ENCODE measurements around the gene FNDC11. TPM values are rescaled to one million over a fixed set of nuclear protein-coding genes. Genes with fewer than 3 reads are reported as not detected.

The FNDC11 gene
- total and polyA plus RNA-seq, 10 donors, result 0.33 to 2.0 (median 1.00) TPM

DNA sequence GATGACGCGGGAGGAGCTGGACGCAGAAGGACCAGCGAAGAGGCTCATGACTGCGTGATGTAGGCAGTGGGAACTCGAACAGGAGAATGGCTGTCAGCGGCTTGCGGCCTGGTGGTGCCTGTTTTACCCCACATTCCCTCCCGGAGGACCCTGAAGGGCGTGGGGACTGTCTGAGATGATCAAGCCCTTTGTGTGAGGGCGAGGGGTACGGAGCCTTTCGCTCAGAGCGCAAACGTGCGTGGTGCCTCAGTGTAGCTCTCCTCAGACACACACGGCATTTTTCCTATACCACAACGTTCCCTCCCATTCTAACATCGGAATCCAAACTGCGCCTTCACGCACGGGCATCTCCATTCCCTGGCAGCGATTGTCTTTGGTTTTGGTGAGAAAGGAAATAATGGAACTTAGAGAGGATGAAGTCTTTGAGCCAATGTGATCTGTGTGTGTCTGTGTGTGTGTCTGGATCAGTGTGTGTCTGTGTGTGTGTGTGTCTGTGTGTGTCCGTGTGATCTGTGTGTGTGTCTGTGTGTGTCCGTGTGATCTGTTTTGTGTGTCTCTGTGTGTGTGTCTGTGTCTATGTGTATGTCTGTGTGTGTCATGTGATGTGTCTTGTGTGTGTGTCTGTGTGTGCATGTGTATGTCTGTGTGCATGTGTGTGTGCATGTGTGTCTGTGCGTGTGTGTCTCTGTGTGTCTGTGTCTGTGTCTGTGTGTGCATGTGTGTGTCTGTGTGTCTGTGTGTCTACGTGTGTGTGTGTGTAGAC is 22.1 kb upstream of the FNDC11 start:
- intact Hi-C loops (cut with DNase I; ENCODE audit: low total_unique reads), result loop anchor here (10.0 kb wide), 1 partner anchor 123 kb away; the partner anchor contains the start of genes RTEL1 and STMN3
- 80 to 87% (median 85%) methylated on average over 27 of the region's 27 CpGs for WGBS, 5 donors
- TF ChIP-seq POLR2AphosphoS5 (IDR thresholded peaks at IDR 0.05), result no peak
- TF ChIP-seq, protein P1, sequence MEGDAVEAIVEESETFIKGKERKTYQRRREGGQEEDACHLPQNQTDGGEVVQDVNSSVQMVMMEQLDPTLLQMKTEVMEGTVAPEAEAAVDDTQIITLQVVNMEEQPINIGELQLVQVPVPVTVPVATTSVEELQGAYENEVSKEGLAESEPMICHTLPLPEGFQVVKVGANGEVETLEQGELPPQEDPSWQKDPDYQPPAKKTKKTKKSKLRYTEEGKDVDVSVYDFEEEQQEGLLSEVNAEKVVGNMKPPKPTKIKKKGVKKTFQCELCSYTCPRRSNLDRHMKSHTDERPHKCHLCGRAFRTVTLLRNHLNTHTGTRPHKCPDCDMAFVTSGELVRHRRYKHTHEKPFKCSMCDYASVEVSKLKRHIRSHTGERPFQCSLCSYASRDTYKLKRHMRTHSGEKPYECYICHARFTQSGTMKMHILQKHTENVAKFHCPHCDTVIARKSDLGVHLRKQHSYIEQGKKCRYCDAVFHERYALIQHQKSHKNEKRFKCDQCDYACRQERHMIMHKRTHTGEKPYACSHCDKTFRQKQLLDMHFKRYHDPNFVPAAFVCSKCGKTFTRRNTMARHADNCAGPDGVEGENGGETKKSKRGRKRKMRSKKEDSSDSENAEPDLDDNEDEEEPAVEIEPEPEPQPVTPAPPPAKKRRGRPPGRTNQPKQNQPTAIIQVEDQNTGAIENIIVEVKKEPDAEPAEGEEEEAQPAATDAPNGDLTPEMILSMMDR (IDR thresholded peaks at IDR 0.05 in 8 of 11, conservative IDR thresholded peaks at IDR 0.05 in 3 of 11), result no peak
- no peak for TF ChIP-seq POLR2A (IDR thresholded peaks at IDR 0.05)

DNA sequence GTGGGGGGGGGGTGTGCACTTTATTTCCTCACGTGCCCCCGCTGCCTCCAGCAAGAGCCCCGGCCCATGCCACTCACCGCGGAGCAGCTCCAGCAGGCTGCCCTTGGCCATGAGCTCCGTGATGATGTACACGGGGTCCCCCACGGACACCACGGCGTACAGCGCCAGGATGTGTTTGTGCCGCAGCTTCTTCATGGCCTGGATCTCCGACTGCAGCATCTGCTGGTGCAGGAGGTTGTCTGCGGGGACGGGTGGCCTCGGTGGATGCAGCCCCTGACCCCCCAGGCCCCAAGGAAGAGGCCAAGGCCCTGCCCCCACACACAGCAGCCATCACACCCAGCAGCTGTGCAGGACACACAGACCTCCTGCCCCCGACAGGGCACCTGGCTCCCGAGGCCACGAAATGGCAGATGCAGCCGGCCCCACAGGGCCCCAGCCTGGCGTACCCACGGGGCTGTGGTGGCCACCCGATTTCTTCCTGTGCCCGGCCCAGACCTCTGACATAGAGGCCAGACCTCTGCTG is 21.4 kb upstream of the FNDC11 start:
- Histone ChIP-seq H3K9me3 (no peaks in the 10 kb centered on the region), H3K4me3 (no peak overlapping the region), H3K4me1 (peaks cover 11 to 31% (median 22%) of the 10 kb centered on the region in 6 donors), H3K36me3 (no peaks in the 10 kb centered on the region), H3K27me3 (replicated peaks in 1 of 7) (peaks cover 0 to 24% (median 0%) of the 10 kb centered on the region in 7 donors), H3K27ac (no peak overlapping the region)
- WGBS, 5 donors, result 69 to 78% (median 76%) methylated on average over 15 to 24 of the region's 24 CpGs
- peak in 1 of 3 donors; percentile 16 for TF ChIP-seq POLR2AphosphoS5 (IDR thresholded peaks at IDR 0.05)
- TF ChIP-seq, protein P1 (IDR thresholded peaks at IDR 0.05 in 8 of 11, conservative IDR thresholded peaks at IDR 0.05 in 3 of 11), result no peak
- no peak for TF ChIP-seq POLR2A (IDR thresholded peaks at IDR 0.05)
- intact Hi-C loops (cut with DNase I; ENCODE audit: low total_unique reads), result loop anchor here (10.0 kb wide), 1 partner anchor 122 kb away; the partner anchor contains the start of genes RTEL1 and STMN3
- DNase-seq, result peak; percentile 62

More for the DNA sequence above, 22.1 kb upstream of the FNDC11 start:
- no peak for DNase-seq
- no peak overlapping the region for H3K27ac ChIP-seq
- peaks cover 5 to 25% (median 15%) of the 10 kb centered on the region in 6 donors for H3K4me1 ChIP-seq
- peaks cover 0 to 24% (median 0%) of the 10 kb centered on the region in 7 donors for H3K27me3 ChIP-seq (replicated peaks in 1 of 7)
- no peaks in the 10 kb centered on the region for H3K36me3 ChIP-seq
- no peak overlapping the region for H3K4me3 ChIP-seq
- no peaks in the 10 kb centered on the region for H3K9me3 ChIP-seq

DNA sequence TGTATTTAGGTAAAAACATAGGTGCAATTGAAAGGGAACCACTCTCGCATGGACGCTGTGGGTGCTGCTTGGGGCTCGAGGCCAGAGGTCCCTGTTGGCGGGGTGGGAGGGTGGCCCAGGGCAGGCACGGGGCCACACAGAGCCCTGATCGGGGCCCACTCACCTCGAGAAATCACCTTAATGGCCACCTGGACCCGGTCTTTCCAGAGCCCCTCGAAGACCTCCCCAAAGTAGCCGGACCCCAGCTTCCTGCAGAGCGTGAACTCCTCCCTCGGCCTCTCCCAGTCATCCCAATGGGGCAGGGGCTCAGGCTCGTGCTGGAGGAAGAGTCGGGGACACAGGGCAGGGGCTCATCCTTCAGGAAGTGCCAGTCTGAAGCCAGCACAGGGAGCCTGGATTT is 20.6 kb upstream of the FNDC11 start:
- TF ChIP-seq POLR2AphosphoS5 (IDR thresholded peaks at IDR 0.05) (no peak), POLR2A (IDR thresholded peaks at IDR 0.05) (no peak)
- TF ChIP-seq, protein P1 (IDR thresholded peaks at IDR 0.05 in 8 of 11, conservative IDR thresholded peaks at IDR 0.05 in 3 of 11), result no peak
- H3K4me3 ChIP-seq, result no peak overlapping the region
- H3K27me3 ChIP-seq (replicated peaks in 1 of 7), result peaks cover 0 to 24% (median 0%) of the 10 kb centered on the region in 7 donors
- no peaks in the 10 kb centered on the region for H3K9me3 ChIP-seq
- intact Hi-C loops (cut with DNase I; ENCODE audit: low total_unique reads), result loop anchor here (10.0 kb wide), 1 partner anchor 121 kb away; the partner anchor contains the start of genes RTEL1 and STMN3
- no peak overlapping the region for H3K27ac ChIP-seq
- no peaks in the 10 kb centered on the region for H3K36me3 ChIP-seq
- DNase-seq, result no peak
- 71 to 90% (median 79%) methylated on average over 13 to 14 of the region's 14 CpGs for WGBS, 5 donors
- peaks cover 12 to 40% (median 30%) of the 10 kb centered on the region in 6 donors for H3K4me1 ChIP-seq
